ENCODE measurements around the gene CCDC127.

The CCDC127 gene

GRCh38 chr5:162565-163337, 55.2 kb downstream of the CCDC127 start:
- H3K9me3 ChIP-seq (ENCODE audit: control insufficient read depth, insufficient read depth, low read length), result no peaks in the 10 kb centered on the region
- no peaks in the 10 kb centered on the region for H3K27me3 ChIP-seq (ENCODE audit: control insufficient read depth, low read length)
- no peaks in the 10 kb centered on the region for H3K9me2 ChIP-seq (replicated peaks; ENCODE audit: control insufficient read depth, low read length)
- TF ChIP-seq, protein P1, sequence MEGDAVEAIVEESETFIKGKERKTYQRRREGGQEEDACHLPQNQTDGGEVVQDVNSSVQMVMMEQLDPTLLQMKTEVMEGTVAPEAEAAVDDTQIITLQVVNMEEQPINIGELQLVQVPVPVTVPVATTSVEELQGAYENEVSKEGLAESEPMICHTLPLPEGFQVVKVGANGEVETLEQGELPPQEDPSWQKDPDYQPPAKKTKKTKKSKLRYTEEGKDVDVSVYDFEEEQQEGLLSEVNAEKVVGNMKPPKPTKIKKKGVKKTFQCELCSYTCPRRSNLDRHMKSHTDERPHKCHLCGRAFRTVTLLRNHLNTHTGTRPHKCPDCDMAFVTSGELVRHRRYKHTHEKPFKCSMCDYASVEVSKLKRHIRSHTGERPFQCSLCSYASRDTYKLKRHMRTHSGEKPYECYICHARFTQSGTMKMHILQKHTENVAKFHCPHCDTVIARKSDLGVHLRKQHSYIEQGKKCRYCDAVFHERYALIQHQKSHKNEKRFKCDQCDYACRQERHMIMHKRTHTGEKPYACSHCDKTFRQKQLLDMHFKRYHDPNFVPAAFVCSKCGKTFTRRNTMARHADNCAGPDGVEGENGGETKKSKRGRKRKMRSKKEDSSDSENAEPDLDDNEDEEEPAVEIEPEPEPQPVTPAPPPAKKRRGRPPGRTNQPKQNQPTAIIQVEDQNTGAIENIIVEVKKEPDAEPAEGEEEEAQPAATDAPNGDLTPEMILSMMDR (IDR thresholded peaks at IDR 0.05; ENCODE audit: low read depth, low read length, poor library complexity, severe bottlenecking), result no peak
- no peak for TF ChIP-seq EZH2phosphoT487 (IDR thresholded peaks at IDR 0.05; ENCODE audit: borderline replicate concordance, low read length)
- no peak overlapping the region for H3K27ac ChIP-seq (ENCODE audit: low read depth, low read length)
- no peaks in the 10 kb centered on the region for H3K79me2 ChIP-seq (ENCODE audit: control insufficient read depth, low read length)
- H3K4me2 ChIP-seq (ENCODE audit: low read length), result no peak overlapping the region
- no peaks in the 10 kb centered on the region for H3K36me3 ChIP-seq (ENCODE audit: control insufficient read depth, low read length)
- no peaks in the 10 kb centered on the region for H4K20me1 ChIP-seq (ENCODE audit: control insufficient read depth, insufficient read depth, low read depth, low read length)
- no peaks in the 10 kb centered on the region for H3F3A ChIP-seq (ENCODE audit: control insufficient read depth, insufficient read depth)
- H3K4me3 ChIP-seq (ENCODE audit: low read length), result no peak overlapping the region
- H3K4me1 ChIP-seq (ENCODE audit: control insufficient read depth, low read length), result no peaks in the 10 kb centered on the region

GRCh38 chr5:162190-162564, 55.8 kb downstream of the CCDC127 start:
- Histone ChIP-seq H3K9me2 (replicated peaks; ENCODE audit: control insufficient read depth, low read length) (no peaks in the 10 kb centered on the region), H3K9me3 (ENCODE audit: control insufficient read depth, insufficient read depth, low read length) (no peaks in the 10 kb centered on the region), H4K20me1 (ENCODE audit: control insufficient read depth, insufficient read depth, low read depth, low read length) (no peaks in the 10 kb centered on the region), H3K27me3 (ENCODE audit: control insufficient read depth, low read length) (no peaks in the 10 kb centered on the region), H3F3A (ENCODE audit: control insufficient read depth, insufficient read depth) (no peaks in the 10 kb centered on the region), H3K4me1 (ENCODE audit: control insufficient read depth, low read length) (no peaks in the 10 kb centered on the region), H3K4me3 (ENCODE audit: low read length) (no peak overlapping the region), H3K27ac (ENCODE audit: low read depth, low read length) (no peak overlapping the region), H3K4me2 (ENCODE audit: low read length) (no peak overlapping the region), H3K79me2 (ENCODE audit: control insufficient read depth, low read length) (no peaks in the 10 kb centered on the region), H3K36me3 (ENCODE audit: control insufficient read depth, low read length) (no peaks in the 10 kb centered on the region)
- TF ChIP-seq EZH2phosphoT487 (IDR thresholded peaks at IDR 0.05; ENCODE audit: borderline replicate concordance, low read length), result no peak

- Histone ChIP-seq H3K4me3 (ENCODE audit: low read length) (no peak overlapping the region), H3F3A (ENCODE audit: control insufficient read depth, insufficient read depth) (no peaks in the 10 kb centered on the region), H3K9me3 (ENCODE audit: control insufficient read depth, insufficient read depth, low read length) (no peaks in the 10 kb centered on the region), H3K4me2 (ENCODE audit: low read length) (no peak overlapping the region), H3K79me2 (ENCODE audit: control insufficient read depth, low read length) (no peaks in the 10 kb centered on the region), H3K27me3 (ENCODE audit: control insufficient read depth, low read length) (no peaks in the 10 kb centered on the region), H3K4me1 (ENCODE audit: control insufficient read depth, low read length) (no peaks in the 10 kb centered on the region), H3K9me2 (replicated peaks; ENCODE audit: control insufficient read depth, low read length) (no peaks in the 10 kb centered on the region), H4K20me1 (ENCODE audit: control insufficient read depth, insufficient read depth, low read depth, low read length) (no peaks in the 10 kb centered on the region), H3K27ac (ENCODE audit: low read depth, low read length) (no peak overlapping the region), H3K36me3 (ENCODE audit: control insufficient read depth, low read length) (no peaks in the 10 kb centered on the region)
- TF ChIP-seq, protein P1 (IDR thresholded peaks at IDR 0.05; ENCODE audit: low read depth, low read length, poor library complexity, severe bottlenecking), result no peak
- no peak for TF ChIP-seq EZH2phosphoT487 (IDR thresholded peaks at IDR 0.05; ENCODE audit: borderline replicate concordance, low read length)
Measured at GRCh38 chr5:161803-162110, 56.2 kb downstream of the CCDC127 start.

DNA sequence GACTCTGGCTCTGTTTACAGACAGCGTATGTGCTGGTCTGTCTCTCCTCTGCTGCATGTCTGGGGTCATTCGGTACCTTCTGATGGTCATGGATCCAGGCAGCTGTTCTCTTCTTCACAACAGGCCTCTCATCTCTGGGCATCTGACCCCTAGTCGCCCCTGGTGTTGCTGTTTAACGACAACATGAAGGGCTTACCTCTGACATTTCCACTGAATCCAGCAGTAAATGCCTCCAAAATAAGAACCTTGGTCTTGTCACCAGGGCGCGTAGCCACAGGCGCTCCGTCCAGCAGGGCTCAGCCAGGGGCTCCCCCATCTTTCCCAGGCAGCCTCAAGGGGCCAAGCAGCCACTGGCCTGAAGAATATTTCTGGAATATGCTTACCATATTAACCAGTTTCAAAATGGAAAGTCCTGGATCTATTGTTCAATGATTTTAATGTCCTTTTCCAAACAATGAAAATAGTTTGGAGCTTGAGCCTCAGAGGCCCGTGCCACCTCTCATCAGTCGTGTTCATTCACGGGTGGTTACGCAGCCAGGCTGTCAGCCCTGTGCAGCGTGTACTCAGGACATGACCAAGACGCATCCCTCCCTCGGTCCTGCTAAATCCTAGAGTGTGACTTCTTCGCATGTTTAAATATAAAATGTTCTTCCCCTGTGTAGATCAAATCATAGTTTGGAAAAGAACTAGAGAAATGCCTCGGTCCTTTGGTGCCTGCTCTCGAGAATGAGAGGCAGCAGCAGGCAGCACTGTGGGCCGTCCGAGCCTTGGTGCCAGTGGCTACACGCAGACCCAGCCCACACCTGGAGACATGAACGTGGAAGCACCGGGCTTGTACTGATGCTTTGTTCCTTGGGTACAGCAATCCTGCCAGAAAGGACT, 56.8 kb downstream of the CCDC127 start:
- no peaks in the 10 kb centered on the region for H3K36me3 ChIP-seq (ENCODE audit: control insufficient read depth, low read length)
- H3F3A ChIP-seq (ENCODE audit: control insufficient read depth, insufficient read depth), result no peaks in the 10 kb centered on the region
- H3K4me2 ChIP-seq (ENCODE audit: low read length), result no peak overlapping the region
- no peaks in the 10 kb centered on the region for H3K9me3 ChIP-seq (ENCODE audit: control insufficient read depth, insufficient read depth, low read length)
- no peak overlapping the region for H3K27ac ChIP-seq (ENCODE audit: low read depth, low read length)
- H3K9me2 ChIP-seq (replicated peaks; ENCODE audit: control insufficient read depth, low read length), result no peaks in the 10 kb centered on the region
- no peaks in the 10 kb centered on the region for H3K27me3 ChIP-seq (ENCODE audit: control insufficient read depth, low read length)
- H3K79me2 ChIP-seq (ENCODE audit: control insufficient read depth, low read length), result no peaks in the 10 kb centered on the region
- H3K4me1 ChIP-seq (ENCODE audit: control insufficient read depth, low read length), result no peaks in the 10 kb centered on the region
- no peak overlapping the region for H3K4me3 ChIP-seq (ENCODE audit: low read length)
- no peak for TF ChIP-seq EZH2phosphoT487 (IDR thresholded peaks at IDR 0.05; ENCODE audit: borderline replicate concordance, low read length)
- TF ChIP-seq, protein P1 (IDR thresholded peaks at IDR 0.05; ENCODE audit: low read depth, low read length, poor library complexity, severe bottlenecking), result no peak
- no peaks in the 10 kb centered on the region for H4K20me1 ChIP-seq (ENCODE audit: control insufficient read depth, insufficient read depth, low read depth, low read length)

Data from DOHH2 (cell line).